22Rv1 (cell line): Measurements from ENCODE around the gene FAM227B.

Source experiments
- CTCF ChIP-seq: fragments of 450-650 bp; IDR thresholded peaks from 2 replicates; pipeline ENCODE4 v1.5.1; 2017; ENCODE audit warnings: mild to moderate bottlenecking
- ZFX ChIP-seq: fragments of 450-650 bp; IDR thresholded peaks from 2 replicates; pipeline ENCODE4 v1.6.1; 2017; ENCODE audit warnings: antibody characterized with exemption, borderline replicate concordance

GRCh38 chr15:49423021-49423420 is 197.6 kb downstream of the FAM227B start, which contains the start of gene FGF7:
- no peak for TF ChIP-seq CTCF
- TF ChIP-seq ZFX: no peak
